HG03565 (cell line): ENCODE measurements around the gene ADAMTS14.
"Not testable (repeated sequence)": the region's sequence is repeated elsewhere in the genome, so short reads cannot be mapped to it uniquely, and the experiment has no call there.

Source experiments
- ATAC-seq: cut with Tn5 transposase; IDR thresholded peaks from one replicate; pipeline ENCODE4 v1.9.1; 2021; ENCODE audit warnings: mild to moderate bottlenecking, moderate library complexity; ENCODE audit not compliant: unreplicated experiment

ADAMTS14 gene

GRCh38 chr10:70749756-70750155 lies 77.5 kb downstream of the ADAMTS14 start:
- ATAC-seq = no peak

GRCh38 chr10:70750156-70750703 lies 77.9 kb downstream of the ADAMTS14 start:
- no peak for ATAC-seq

GRCh38 chr10:70751356-70751755 lies 79.0 kb downstream of the ADAMTS14 start:
- no peak for ATAC-seq

GRCh38 chr10:70751991-70752390 lies 79.7 kb downstream of the ADAMTS14 start:
- no peak for ATAC-seq

GRCh38 chr10:70752571-70752970 lies 80.3 kb downstream of the ADAMTS14 start:
- no peak for ATAC-seq

- ATAC-seq = no peak
Measured at GRCh38 chr10:70753026-70753663, 80.8 kb downstream of the ADAMTS14 start.

- ATAC-seq = no peak
Measured at GRCh38 chr10:70753841-70754621, 81.7 kb downstream of the ADAMTS14 start.

GRCh38 chr10:70756700-70757360 lies 84.5 kb downstream of the ADAMTS14 start:
- ATAC-seq = no peak

- no peak for ATAC-seq
Measured at GRCh38 chr10:70757856-70758255, 85.5 kb downstream of the ADAMTS14 start.

GRCh38 chr10:70758757-70759514 lies 86.6 kb downstream of the ADAMTS14 start:
- no peak for ATAC-seq

GRCh38 chr10:70759781-70760180 lies 87.5 kb downstream of the ADAMTS14 start:
- no peak for ATAC-seq

- no peak for ATAC-seq
Measured at GRCh38 chr10:70760271-70760787, 88.0 kb downstream of the ADAMTS14 start.

GRCh38 chr10:70761031-70761601 lies 88.8 kb downstream of the ADAMTS14 start:
- ATAC-seq = no peak

- ATAC-seq = no peak
Measured at GRCh38 chr10:70761727-70762350, 89.5 kb downstream of the ADAMTS14 start.

GRCh38 chr10:70762441-70763175 lies 90.3 kb downstream of the ADAMTS14 start:
- no peak for ATAC-seq

GRCh38 chr10:70763567-70763966 lies 91.3 kb downstream of the ADAMTS14 start:
- no peak for ATAC-seq

- ATAC-seq = no peak
Measured at GRCh38 chr10:70765794-70766594, 93.7 kb downstream of the ADAMTS14 start.

GRCh38 chr10:70768026-70768685 lies 95.8 kb downstream of the ADAMTS14 start:
- not testable (repeated sequence) for ATAC-seq
